OCI-M2 (cell line): ENCODE data around the gene CC2D1B.

Experiments
- DNase-seq: peaks from one replicate; lab custom pipeline; 2025; ENCODE audit not compliant: unreplicated experiment; lab: John Stamatoyannopoulos, UW

CC2D1B gene

GRCh38 chr1:52359676-52360594 is 6.1 kb downstream of the CC2D1B start:
- DNase-seq, result no peak

- no peak for DNase-seq
These were observed 7.0 kb downstream of the CC2D1B start for GRCh38 chr1:52358851-52359497.

GRCh38 chr1:52357397-52357796 is 8.6 kb downstream of the CC2D1B start:
- DNase-seq, result no peak

GRCh38 chr1:52356818-52357355 is 9.1 kb downstream of the CC2D1B start:
- DNase-seq, result no peak

- DNase-seq, result no peak
These were observed 10.0 kb downstream of the CC2D1B start for GRCh38 chr1:52355847-52356505.

- DNase-seq, result no peak
These were observed 10.6 kb downstream of the CC2D1B start for GRCh38 chr1:52355436-52355835.

- DNase-seq, result no peak
These were observed 13.3 kb downstream of the CC2D1B start for GRCh38 chr1:52352690-52353089.

GRCh38 chr1:52348704-52349300 is 17.2 kb downstream of the CC2D1B start:
- DNase-seq, result no peak

- no peak for DNase-seq
These were observed 19.4 kb downstream of the CC2D1B start for GRCh38 chr1:52346653-52347052.

- no peak for DNase-seq
These were observed 20.8 kb downstream of the CC2D1B start for GRCh38 chr1:52345252-52345651.

- no peak for DNase-seq
These were observed 22.0 kb downstream of the CC2D1B start for GRCh38 chr1:52343979-52344378.

GRCh38 chr1:52341655-52342260 is 24.2 kb downstream of the CC2D1B start:
- DNase-seq, result no peak

- DNase-seq, result no peak
These were observed 28.6 kb downstream of the CC2D1B start for GRCh38 chr1:52337439-52337838.

- no peak for DNase-seq
These were observed 31.0 kb downstream of the CC2D1B start for GRCh38 chr1:52334906-52335528.

- DNase-seq, result no peak
These were observed 33.6 kb downstream of the CC2D1B start for GRCh38 chr1:52332411-52332810.

GRCh38 chr1:52328615-52329014 is 37.4 kb downstream of the CC2D1B start:
- DNase-seq, result no peak

GRCh38 chr1:52325786-52326185 is 40.2 kb downstream of the CC2D1B start:
- no peak for DNase-seq

- no peak for DNase-seq
These were observed 42.3 kb downstream of the CC2D1B start for GRCh38 chr1:52323731-52324130.

GRCh38 chr1:52321061-52321460 is 44.9 kb downstream of the CC2D1B start:
- no peak for DNase-seq
